Uterus (tissue), 4 donors: ENCODE results near the gene GDPD3. TPM values are rescaled to one million over a fixed set of nuclear protein-coding genes. Genes with fewer than 3 reads are reported as not detected.

Experiments
- DNase-seq, 2 donors: peaks; one replicate each; pipeline ENCODE4 v3.0.0-alpha.2; 2019 to 2020
- H3K27ac ChIP-seq, 2 donors: fragments of 200-600 bp; sonication (generic); 1 replicate in 1 of 2; 2 replicates in 1 of 2; pipeline ENCODE4 v1.5.1; 2016 to 2018
- H3K27me3 ChIP-seq, 2 donors: fragments of 200-600 bp; sonication (generic); one replicate each; pipeline ENCODE4 v1.5.1; 2018 to 2019; ENCODE audit warnings: control low read depth in 1 of 2
- H3K36me3 ChIP-seq, 2 donors: fragments of 200-600 bp; sonication (generic); one replicate each; pipeline ENCODE4 v1.5.1; 2019; ENCODE audit warnings: control low read depth in 1 of 2
- H3K4me1 ChIP-seq, 2 donors: fragments of 200-600 bp; sonication (generic); one replicate each; pipeline ENCODE4 v1.5.1; 2018 to 2019; ENCODE audit warnings: control low read depth in 1 of 2
- H3K4me3 ChIP-seq, 2 donors: fragments of 200-600 bp; sonication (generic); 1 replicate in 1 of 2; 2 replicates in 1 of 2; pipeline ENCODE4 v1.5.1; 2018 to 2019; ENCODE audit warnings: mild to moderate bottlenecking in 1 of 2
- H3K9me3 ChIP-seq, 2 donors: fragments of 200-600 bp; sonication (generic); one replicate each; pipeline ENCODE4 v1.5.1; 2019; ENCODE audit warnings: control low read depth in 1 of 2
- CTCF ChIP-seq, 4 experiments: fragments of 200-600 bp in 2 of 4; fragments of 450-650 bp in 2 of 4; sonication (generic) in 2 of 4; IDR thresholded peaks; one replicate each; pipeline ENCODE4 v1.5.1; 2016 to 2019; ENCODE audit warnings: antibody characterized with exemption in 4 of 4, mild to moderate bottlenecking in 2 of 4, moderate library complexity in 1 of 4
- POLR2A ChIP-seq, 2 donors: fragments of 450-650 bp; IDR thresholded peaks; one replicate each; pipeline ENCODE4 v1.6.1; 2016; ENCODE audit warnings: antibody characterized with exemption in 2 of 2, mild to moderate bottlenecking in 1 of 2, moderate library complexity in 1 of 2
- intact Hi-C: fragments of 100-400 bp; cut with DNase I; formaldehyde crosslinking; loops from one replicate; pipeline ENCODE4 v1.15.1; 2023; ENCODE audit warnings: low total_unique reads
- total RNA-seq, 4 donors: library from RNA; depleted of rRNA in 3 of 4; stranded (reverse); fragments of >200 nt in 3 of 4; gene quantifications; one replicate each; pipeline versions ENCODE4 v1.1.0 to v1.2.4, GENCODE V29; 2014 to 2023
- donor health status: DM: yes; HTN: yes; CAD: no.

GDPD3 gene
- total RNA-seq, 4 donors from 2014 or later: 1.4 to 16.7 (median 2.3) TPM; not detected in 1

- H3K27me3 ChIP-seq: no peaks in the 10 kb centered on the region
- intact Hi-C loops: no loop called here
- no peak for DNase-seq
Observed at GRCh38 chr16:30114411-30114810, 1.1 kb upstream of the GDPD3 start.

GRCh38 chr16:30113711-30114333 lies 485 bp upstream of the GDPD3 start:
- Histone ChIP-seq H3K4me3 (no peak overlapping the region), H3K27ac (peak overlapping the region in 1 of 2 donors; percentile 45), H3K27me3 (no peaks in the 10 kb centered on the region), H3K4me1 (no peaks in the 10 kb centered on the region), H3K9me3 (no peaks in the 10 kb centered on the region), H3K36me3 (no peaks in the 10 kb centered on the region)
- intact Hi-C loops: no loop called here
- TF ChIP-seq CTCF (IDR thresholded peaks at IDR 0.05) (no peak), POLR2A (IDR thresholded peaks at IDR 0.05) (no peak)
- no peak for DNase-seq

More at GRCh38 chr16:30114411-30114810, 1.1 kb upstream of the GDPD3 start:
- no peak for TF ChIP-seq POLR2A (IDR thresholded peaks at IDR 0.05)
- TF ChIP-seq CTCF (IDR thresholded peaks at IDR 0.05): no peak
- no peaks in the 10 kb centered on the region for H3K36me3 ChIP-seq
- H3K4me1 ChIP-seq: no peaks in the 10 kb centered on the region
- H3K4me3 ChIP-seq: no peak overlapping the region
- H3K9me3 ChIP-seq: no peaks in the 10 kb centered on the region
- no peak overlapping the region for H3K27ac ChIP-seq

GRCh38 chr16:30112197-30113030 lies 923 bp downstream of the GDPD3 start:
- Histone ChIP-seq H3K27ac (no peak overlapping the region), H3K4me1 (no peaks in the 10 kb centered on the region), H3K9me3 (no peaks in the 10 kb centered on the region), H3K27me3 (no peaks in the 10 kb centered on the region), H3K36me3 (no peaks in the 10 kb centered on the region), H3K4me3 (no peak overlapping the region)
- intact Hi-C loops: no loop called here
- TF ChIP-seq POLR2A (IDR thresholded peaks at IDR 0.05): no peak
- peak; percentile 52 to 69 (median 58) for TF ChIP-seq CTCF (IDR thresholded peaks at IDR 0.05)
- DNase-seq: peak; percentile 61 to 69

GRCh38 chr16:30110661-30111060 lies 2.7 kb downstream of the GDPD3 start:
- H3K4me1 ChIP-seq: no peaks in the 10 kb centered on the region
- TF ChIP-seq POLR2A (IDR thresholded peaks at IDR 0.05) (no peak), CTCF (IDR thresholded peaks at IDR 0.05) (no peak)
- no peak overlapping the region for H3K4me3 ChIP-seq
- no peaks in the 10 kb centered on the region for H3K9me3 ChIP-seq
- H3K36me3 ChIP-seq: no peaks in the 10 kb centered on the region
- H3K27me3 ChIP-seq: no peaks in the 10 kb centered on the region
- intact Hi-C loops: no loop called here
- DNase-seq: no peak
- no peak overlapping the region for H3K27ac ChIP-seq
